Choroid plexus epithelial cell (primary cell): Measurements from ENCODE around the gene NARF.
A peak's percentile ranks its signal among the peaks of the same experiment; 100 is the strongest.
"Not testable (repeated sequence)": the region's sequence is repeated elsewhere in the genome, so short reads cannot be mapped to it uniquely, and the experiment has no call there.

Source experiments
- DNase-seq: peaks from one replicate; pipeline ENCODE4 v3.0.0-alpha.2; 2010; ENCODE audit warnings: low read depth
- H3K4me3 ChIP-seq: 2 replicates; pipeline ENCODE4 v1.5.1; 2011; ENCODE audit warnings: low read depth, mild to moderate bottlenecking, control low read depth, low read length, moderate library complexity
- CTCF ChIP-seq: conservative IDR thresholded peaks from 2 replicates; pipeline ENCODE4 v1.5.1; 2011; ENCODE audit warnings: low read depth, mild to moderate bottlenecking, control low read depth, inconsistent platforms, low read length, moderate library complexity

The NARF gene

GRCh38 chr17:82458179-82458884 lies at the start of gene NARF:
NARF (plus strand) TSS chr17:82458741; CDS start chr17:82458804, 63 bp downstream.
- DNase-seq = peak; percentile 99
- no peak for TF ChIP-seq CTCF
- peak within 1 kb of the TSS; percentile 80 for H3K4me3 ChIP-seq

- no peak for TF ChIP-seq CTCF
- H3K4me3 ChIP-seq = no peak overlapping the region
- DNase-seq = no peak
Measured at GRCh38 chr17:82408938-82409318, 49.6 kb upstream of the NARF start.

- no peak for TF ChIP-seq CTCF
- H3K4me3 ChIP-seq = no peak overlapping the region
- no peak for DNase-seq
Measured at GRCh38 chr17:82410014-82410716, 48.4 kb upstream of the NARF start.

GRCh38 chr17:82411396-82412053 lies 47.0 kb upstream of the NARF start:
- no peak for DNase-seq
- H3K4me3 ChIP-seq = no peak overlapping the region
- TF ChIP-seq CTCF = no peak

- DNase-seq, H3K4me3 ChIP-seq: not testable (repeated sequence)
Measured at GRCh38 chr17:82412081-82412480, 46.5 kb upstream of the NARF start.

- no peak for TF ChIP-seq CTCF
- DNase-seq = no peak
- H3K4me3 ChIP-seq = no peak overlapping the region
Measured at GRCh38 chr17:82412535-82413520, 45.7 kb upstream of the NARF start.
